OCI-M2 (cell line): ENCODE results near the gene TRIM8.
"Not testable (repeated sequence)": the region's sequence is repeated elsewhere in the genome, so short reads cannot be mapped to it uniquely, and the experiment has no call there.

Experiments
- DNase-seq: peaks from one replicate; lab custom pipeline; 2025; ENCODE audit not compliant: unreplicated experiment; lab: John Stamatoyannopoulos, UW

The TRIM8 gene

GRCh38 chr10:102695401-102695800 lies 51.1 kb downstream of the TRIM8 start:
- not testable (repeated sequence) for DNase-seq

- no peak for DNase-seq
Observed at GRCh38 chr10:102696736-102697135, 52.5 kb downstream of the TRIM8 start.

- no peak for DNase-seq
Observed at GRCh38 chr10:102698894-102699293, 54.6 kb downstream of the TRIM8 start.

- no peak for DNase-seq
Observed at GRCh38 chr10:102701272-102701671, 57.0 kb downstream of the TRIM8 start.

- DNase-seq = no peak
Observed at GRCh38 chr10:102701796-102702195, 57.5 kb downstream of the TRIM8 start.

- no peak for DNase-seq
Observed at GRCh38 chr10:102702742-102703141, 58.5 kb downstream of the TRIM8 start.

- DNase-seq = no peak
Observed at GRCh38 chr10:102704915-102705314, 60.6 kb downstream of the TRIM8 start.

GRCh38 chr10:102705531-102705930 lies 61.3 kb downstream of the TRIM8 start:
- DNase-seq = no peak
